Hepatic stellate cell (primary cell): ENCODE measurements around the gene NDUFS8.

Experiments
- DNase-seq: peaks from one replicate; pipeline ENCODE4 v3.0.0; 2011; ENCODE audit warnings: low spot score

The NDUFS8 gene

GRCh38 chr11:68036717-68037239 is 6.3 kb downstream of the NDUFS8 start:
- no peak for DNase-seq

GRCh38 chr11:68037411-68038225 is 7.1 kb downstream of the NDUFS8 start:
- no peak for DNase-seq

- DNase-seq, result no peak
Measured at GRCh38 chr11:68038226-68038717, 7.8 kb downstream of the NDUFS8 start.

- peak; percentile 94 for DNase-seq
Measured at GRCh38 chr11:68038718-68039525, 8.4 kb downstream of the NDUFS8 start, which contains the start of gene TCIRG1. TCIRG1 (plus strand) TSS chr11:68039025; CDS start chr11:68041272, 2,247 bp downstream.

GRCh38 chr11:68039526-68040086 is 9.1 kb downstream of the NDUFS8 start:
- peak; percentile 52 for DNase-seq

- DNase-seq, result peak; percentile 90
Measured at GRCh38 chr11:68040101-68040956, 9.8 kb downstream of the NDUFS8 start.

- DNase-seq, result no peak
Measured at GRCh38 chr11:68040957-68041591, 10.6 kb downstream of the NDUFS8 start.

- DNase-seq, result no peak
Measured at GRCh38 chr11:68041617-68042218, 11.2 kb downstream of the NDUFS8 start.

- DNase-seq, result no peak
Measured at GRCh38 chr11:68042219-68043028, 11.9 kb downstream of the NDUFS8 start.

GRCh38 chr11:68043029-68043348 is 12.5 kb downstream of the NDUFS8 start:
- no peak for DNase-seq

- no peak for DNase-seq
Measured at GRCh38 chr11:68043349-68044144, 13.1 kb downstream of the NDUFS8 start.

- no peak for DNase-seq
Measured at GRCh38 chr11:68044145-68044813, 13.8 kb downstream of the NDUFS8 start.

GRCh38 chr11:68044898-68045351 is 14.4 kb downstream of the NDUFS8 start:
- no peak for DNase-seq

GRCh38 chr11:68047437-68048290 is 17.2 kb downstream of the NDUFS8 start:
- DNase-seq, result no peak

GRCh38 chr11:68048681-68049508 is 18.4 kb downstream of the NDUFS8 start:
- DNase-seq, result no peak
